Measurements from ENCODE around the gene CDH23. TPM values are rescaled to one million over a fixed set of nuclear protein-coding genes. Genes with fewer than 3 reads are reported as not detected.

The CDH23 gene
- total RNA-seq, 1 experiment from 2014 or later = 0.07 TPM

GRCh38 chr10:71494980-71495381, 98.3 kb downstream of the CDH23 start:
- no TSS peak for BruUV-seq (replicated peaks)
- no peak for DNase-seq
- Mint-ChIP-seq H3K27me3 (ENCODE audit: unreplicated experiment) (peaks cover 87% of the 10 kb centered on the region), H3K4me3 (ENCODE audit: low read depth, unreplicated experiment) (no peak overlapping the region), H3K36me3 (ENCODE audit: insufficient read depth, unreplicated experiment) (no peaks in the 10 kb centered on the region), H3K4me1 (ENCODE audit: low read depth, unreplicated experiment) (peaks cover 9% of the 10 kb centered on the region), H3K27ac (ENCODE audit: unreplicated experiment) (no peak overlapping the region), H3K9me3 (ENCODE audit: low read depth, unreplicated experiment) (no peaks in the 10 kb centered on the region)
- intact Hi-C loops (cut with micrococcal nuclease; ENCODE audit: unreplicated experiment) = no loop called here
- no peak for TF ChIP-seq CTCF (IDR thresholded peaks at IDR 0.05; ENCODE audit: unreplicated experiment)
- CTCF ChIA-PET = interaction anchor here (0.7 kb wide), 1 partner anchor 12 kb away, joined by 4 read pairs; no protein-coding TSS in a partner anchor

- CTCF ChIA-PET = no interaction called here
- H3K4me1 Mint-ChIP-seq (ENCODE audit: low read depth, unreplicated experiment) = peaks cover 9% of the 10 kb centered on the region
- H3K36me3 Mint-ChIP-seq (ENCODE audit: insufficient read depth, unreplicated experiment) = no peaks in the 10 kb centered on the region
- H3K9me3 Mint-ChIP-seq (ENCODE audit: low read depth, unreplicated experiment) = no peaks in the 10 kb centered on the region
- intact Hi-C loops (cut with micrococcal nuclease; ENCODE audit: unreplicated experiment) = no loop called here
- no peak overlapping the region for H3K4me3 Mint-ChIP-seq (ENCODE audit: low read depth, unreplicated experiment)
- no peak for DNase-seq
- no TSS peak for BruUV-seq (replicated peaks)
- peaks cover 87% of the 10 kb centered on the region for H3K27me3 Mint-ChIP-seq (ENCODE audit: unreplicated experiment)
- no peak for TF ChIP-seq CTCF (IDR thresholded peaks at IDR 0.05; ENCODE audit: unreplicated experiment)
- H3K27ac Mint-ChIP-seq (ENCODE audit: unreplicated experiment) = no peak overlapping the region
These were observed 100.4 kb downstream of the CDH23 start for GRCh38 chr10:71496927-71497762.

- no peak for TF ChIP-seq CTCF (IDR thresholded peaks at IDR 0.05; ENCODE audit: unreplicated experiment)
- BruUV-seq (replicated peaks) = no TSS peak
- CTCF ChIA-PET = no interaction called here
- no peak for DNase-seq
- H3K27me3 Mint-ChIP-seq (ENCODE audit: unreplicated experiment) = peaks cover 87% of the 10 kb centered on the region
- no peaks in the 10 kb centered on the region for H3K9me3 Mint-ChIP-seq (ENCODE audit: low read depth, unreplicated experiment)
- intact Hi-C loops (cut with micrococcal nuclease; ENCODE audit: unreplicated experiment) = no loop called here
- H3K4me1 Mint-ChIP-seq (ENCODE audit: low read depth, unreplicated experiment) = peaks cover 9% of the 10 kb centered on the region
- no peak overlapping the region for H3K4me3 Mint-ChIP-seq (ENCODE audit: low read depth, unreplicated experiment)
- H3K27ac Mint-ChIP-seq (ENCODE audit: unreplicated experiment) = no peak overlapping the region
- no peaks in the 10 kb centered on the region for H3K36me3 Mint-ChIP-seq (ENCODE audit: insufficient read depth, unreplicated experiment)
These were observed 101.1 kb downstream of the CDH23 start for GRCh38 chr10:71497763-71498326.

GRCh38 chr10:71501402-71501801, 104.7 kb downstream of the CDH23 start:
- no peak for DNase-seq
- Mint-ChIP-seq H3K27me3 (ENCODE audit: unreplicated experiment) (peaks cover 98% of the 10 kb centered on the region), H3K4me1 (ENCODE audit: low read depth, unreplicated experiment) (no peaks in the 10 kb centered on the region), H3K4me3 (ENCODE audit: low read depth, unreplicated experiment) (no peak overlapping the region), H3K27ac (ENCODE audit: unreplicated experiment) (no peak overlapping the region), H3K9me3 (ENCODE audit: low read depth, unreplicated experiment) (no peaks in the 10 kb centered on the region), H3K36me3 (ENCODE audit: insufficient read depth, unreplicated experiment) (no peaks in the 10 kb centered on the region)
- TF ChIP-seq CTCF (IDR thresholded peaks at IDR 0.05; ENCODE audit: unreplicated experiment) = no peak
- intact Hi-C loops (cut with micrococcal nuclease; ENCODE audit: unreplicated experiment) = no loop called here
- CTCF ChIA-PET = interaction anchor here (0.7 to 1.2 kb wide), 2 partner anchors 11 to 17 kb away, joined by 3 read pairs; no protein-coding TSS in a partner anchor
- BruUV-seq (replicated peaks) = no TSS peak
